IMR-90 (cell line): ENCODE results near the gene SYN1. TPM values are rescaled to one million over a fixed set of nuclear protein-coding genes. Genes with fewer than 3 reads are reported as not detected.
A peak's percentile ranks its signal among the peaks of the same experiment; 100 is the strongest.

Experiments used
- ATAC-seq: fragments of 200-7000 bp; cut with Tn5 transposase; 2 replicates; pipeline ENCODE4 v1.9.1; 2020; ENCODE audit warnings: low read depth, mild to moderate bottlenecking, moderate library complexity
- BruUV-seq: library from RNA; stranded (reverse); fragments of 400-500 nt; replicated peaks from 2 replicates; lab custom pipeline; 2021; lab: Mats Ljungman, UMichigan
- CTCF ChIA-PET: fragments of 300-600 bp; formaldehyde crosslinking; extraction: SDS; loops from one replicate; lab custom pipeline; 2021; ENCODE audit warnings: antibody characterized with exemption; lab: Yijun Ruan, JAX
- POLR2A ChIA-PET: fragments of 300-600 bp; sonication (Branson Sonifier 250); formaldehyde crosslinking; loops from one replicate; lab custom pipeline; 2022; ENCODE audit warnings: antibody characterized with exemption; ENCODE audit not compliant: unreplicated experiment; lab: Charles Lee
- DNase-seq: peaks from one replicate; pipeline ENCODE4 v3.0.0; 2013
- H2AFZ ChIP-seq: replicated peaks from 2 replicates; pipeline ENCODE3; 2013; ENCODE audit warnings: low read length, mild to moderate bottlenecking; ENCODE audit not compliant: poor library complexity
- H2AK5ac ChIP-seq: 2 replicates; pipeline ENCODE4 v1.6.1; 2013; ENCODE audit warnings: low read depth, low read length, inconsistent platforms
- H2AK9ac ChIP-seq: replicated peaks from 2 replicates; pipeline ENCODE3; 2013; ENCODE audit warnings: mild to moderate bottlenecking, low read depth, low read length, moderate library complexity; ENCODE audit not compliant: poor library complexity
- H2BK120ac ChIP-seq: 2 replicates; pipeline ENCODE4 v1.6.1; 2013; ENCODE audit warnings: low read depth, low read length, inconsistent platforms
- H2BK15ac ChIP-seq: 3 replicates; pipeline ENCODE4 v1.6.1; 2013; ENCODE audit warnings: low read depth, low read length, inconsistent platforms
- H2BK20ac ChIP-seq: 2 replicates; pipeline ENCODE4 v1.6.1; 2013; ENCODE audit warnings: low read depth, mild to moderate bottlenecking, inconsistent platforms, low read length, moderate library complexity
- H2BK5ac ChIP-seq: 2 replicates; pipeline ENCODE4 v1.6.1; 2013; ENCODE audit warnings: mild to moderate bottlenecking, low read depth, low read length, inconsistent platforms; ENCODE audit not compliant: poor library complexity, severe bottlenecking
- H3K14ac ChIP-seq: replicated peaks from 2 replicates; pipeline ENCODE4 v1.6.1; 2013; ENCODE audit warnings: low read depth, low read length, inconsistent platforms
- H3K18ac ChIP-seq: 2 replicates; pipeline ENCODE4 v1.6.1; 2013; ENCODE audit warnings: low read depth, low read length, control low read depth
- H3K23ac ChIP-seq: 2 replicates; pipeline ENCODE4 v1.6.1; 2013; ENCODE audit warnings: low read depth, low read length, inconsistent platforms
- H3K27ac ChIP-seq: 2 replicates; pipeline ENCODE4 v1.5.1; 2013; ENCODE audit warnings: mild to moderate bottlenecking, control low read depth, low read length; ENCODE audit not compliant: insufficient read depth
- H3K27me3 ChIP-seq: 2 replicates; pipeline ENCODE4 v1.6.1; 2013; ENCODE audit warnings: low read length; ENCODE audit not compliant: control insufficient read depth, insufficient read depth
- H3K36me3 ChIP-seq: 2 replicates; pipeline ENCODE4 v1.6.1; 2013; ENCODE audit warnings: low read length, mixed read lengths; ENCODE audit not compliant: control insufficient read depth, insufficient read depth
- H3K4ac ChIP-seq: 2 replicates; pipeline ENCODE4 v1.6.1; 2013; ENCODE audit warnings: low read depth, low read length, inconsistent platforms
- H3K4me1 ChIP-seq: 2 replicates; pipeline ENCODE4 v1.6.1; 2013; ENCODE audit warnings: low read length, mixed read lengths; ENCODE audit not compliant: control insufficient read depth, insufficient read depth
- H3K4me2 ChIP-seq: 2 replicates; pipeline ENCODE4 v1.6.1; 2013; ENCODE audit warnings: low read depth, mild to moderate bottlenecking, control low read depth, low read length, moderate library complexity
- H3K4me3 ChIP-seq: 2 replicates; pipeline ENCODE4 v1.5.1; 2013; ENCODE audit warnings: low read depth, mild to moderate bottlenecking, control low read depth, low read length, moderate library complexity; ENCODE audit not compliant: insufficient read depth
- H3K56ac ChIP-seq: 2 replicates; pipeline ENCODE4 v1.6.1; 2013; ENCODE audit warnings: low read length, inconsistent platforms; ENCODE audit not compliant: insufficient read depth; ENCODE audit errors: extremely low read depth
- H3K79me1 ChIP-seq, 2 experiments: 2 replicates each; pipeline ENCODE4 v1.6.1; 2013; ENCODE audit warnings: low read length in 2 of 2, inconsistent platforms in 1 of 2, low read depth in 1 of 2
- H3K9ac ChIP-seq: 2 replicates; pipeline ENCODE4 v1.6.1; 2013; ENCODE audit warnings: low read depth, low read length, control low read depth
- H3K9me1 ChIP-seq: 2 replicates; pipeline ENCODE4 v1.6.1; 2013; ENCODE audit warnings: low read length, inconsistent platforms; ENCODE audit not compliant: insufficient read depth
- H3K9me3 ChIP-seq: 2 replicates; pipeline ENCODE4 v1.6.1; 2013; ENCODE audit warnings: low read length; ENCODE audit not compliant: control insufficient read depth, insufficient read depth
- H4K20me1 ChIP-seq: 2 replicates; pipeline ENCODE4 v1.6.1; 2013; ENCODE audit warnings: low read length, inconsistent platforms; ENCODE audit not compliant: insufficient read depth
- H4K5ac ChIP-seq: 2 replicates; pipeline ENCODE4 v1.6.1; 2013; ENCODE audit warnings: mild to moderate bottlenecking, low read depth, low read length, control low read depth
- H4K8ac ChIP-seq, 2 experiments: 2 replicates each; pipeline ENCODE4 v1.6.1; 2013; ENCODE audit warnings: low read depth in 2 of 2, low read length in 2 of 2, control low read depth in 1 of 2, inconsistent platforms in 1 of 2
- H4K91ac ChIP-seq: 2 replicates; pipeline ENCODE4 v1.6.1; 2013; ENCODE audit warnings: low read depth, low read length, inconsistent platforms; ENCODE audit not compliant: insufficient read depth
- BHLHE40 ChIP-seq: fragments of 150-350 bp; IDR thresholded peaks from 2 replicates; pipeline ENCODE4 v1.6.1; 2016; ENCODE audit warnings: mild to moderate bottlenecking, low read depth, low read length
- MAZ ChIP-seq: IDR thresholded peaks from 2 replicates; pipeline ENCODE4 v1.6.1; 2012; ENCODE audit warnings: low read depth, mild to moderate bottlenecking, low read length, improper control_type of control experiment, moderate library complexity, borderline replicate concordance
- POLR2A ChIP-seq: IDR thresholded peaks from 2 replicates; pipeline ENCODE4 v1.6.1; 2012; ENCODE audit warnings: mild to moderate bottlenecking, low read depth, low read length
- RFX5 ChIP-seq: IDR thresholded peaks from 2 replicates; pipeline ENCODE4 v1.8.0; 2012; ENCODE audit warnings: low read depth, mild to moderate bottlenecking, low read length, moderate library complexity
- USF2 ChIP-seq: fragments of 150-350 bp; IDR thresholded peaks from 2 replicates; pipeline ENCODE4 v1.6.1; 2017; ENCODE audit warnings: mild to moderate bottlenecking, antibody characterized with exemption, low read length, low read depth
- WGBS, 2 experiments: methylation state at CpG; one replicate each; pipeline versions ENCODE4 v1.1.5 to v1.1.7; 2013; ENCODE audit warnings: missing lambda C conversion rate in 2 of 2; ENCODE audit not compliant: insufficient read length in 1 of 2; ENCODE audit errors: extremely low coverage in 2 of 2; 5-methylcytosine and 5-hydroxymethylcytosine counted together
- dilution Hi-C: fragments of 300-500 bp; cut with HindIII; formaldehyde crosslinking; loops from one replicate; pipeline ENCODE4 v1.14.3; 2018; ENCODE audit warnings: low sequenced_read_pairs; ENCODE audit not compliant: unreplicated experiment
- in situ Hi-C: fragments of 300-500 bp; cut with MboI; formaldehyde crosslinking; loops from 3 replicates; pipeline ENCODE4 v1.14.3; 2019; ENCODE audit warnings: low sequenced_read_pairs, inconsistent platforms, mixed read lengths
- intact Hi-C: fragments of 100-400 bp; cut with micrococcal nuclease; formaldehyde crosslinking; loops from 2 replicates; pipeline ENCODE4 v1.10.0; 2022
- polyA plus RNA-seq, 3 experiments: library from polyadenylated mRNA; depleted of rRNA; stranded (reverse); fragments of >200 nt; gene quantifications; 2 replicates each; pipeline ENCODE4 v1.2.3, GENCODE V29; 2012; ENCODE audit warnings: low replicate concordance in 1 of 3
- total RNA-seq: library from RNA; depleted of rRNA; stranded (reverse); fragments of >200 nt; gene quantifications from 2 replicates; pipeline ENCODE4 v1.2.3, GENCODE V29; 2012
- TF ChIP-seq, protein P1 (sequence below): conservative IDR thresholded peaks from 2 replicates; pipeline ENCODE4 v1.5.1; 2012; ENCODE audit warnings: mild to moderate bottlenecking, low read depth, low read length, improper control_type of control experiment

Gene SYN1
- total and polyA plus RNA-seq, 2 of the 4 experiments (the other 2 are of a cell fraction) = under 0.01 to 0.56 TPM

DNA sequence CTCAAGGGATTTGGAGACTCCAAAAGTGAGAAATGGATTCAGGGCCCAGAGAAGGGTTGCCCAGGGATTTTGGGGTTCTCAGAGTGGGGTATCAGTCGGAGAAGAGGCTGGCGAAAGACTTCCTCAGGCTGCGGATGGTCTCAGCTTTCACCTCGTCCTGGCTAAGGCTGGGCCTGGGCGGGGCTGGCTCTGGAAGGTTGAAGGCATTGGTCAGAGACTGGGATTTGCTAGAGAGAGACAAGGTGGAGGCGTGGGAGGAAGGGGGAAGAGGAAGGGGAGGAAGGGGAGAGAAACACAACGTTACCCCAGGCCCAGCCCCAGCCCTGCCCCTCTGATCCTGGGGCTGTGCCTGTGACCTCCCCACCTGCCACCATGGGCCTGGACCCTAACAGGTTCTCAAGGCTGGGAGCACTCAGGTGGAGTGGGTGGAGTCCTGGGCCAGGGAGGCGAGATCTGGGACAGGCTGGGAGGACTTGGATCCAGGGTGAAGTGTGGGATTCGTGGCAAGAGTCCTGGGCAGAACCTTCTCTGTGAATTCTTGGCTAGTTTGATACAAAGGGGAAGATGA, 46.8 kb downstream of the SYN1 start:
- no peak; the same call in 1 of the 2 replicates for ATAC-seq
- POLR2A ChIA-PET = no interaction called here
- Histone ChIP-seq H2BK120ac (peak overlapping the region; percentile 77; the same call in 1 of the 2 replicates), H2AFZ (peak overlapping the region; percentile 67), H2BK15ac (peak overlapping the region; percentile 91; the same call in 2 of the 3 replicates), H3K18ac (no peak overlapping the region), H3K4me3 (no peak overlapping the region), H2BK5ac (peak overlapping the region; percentile 9), H4K20me1 (no peaks in the 10 kb centered on the region; the same call in 1 of the 2 replicates), H4K8ac (peak overlapping the region in 1 of 2 experiments; percentile 45; a peak in 1 of 4 replicates), H3K27me3 (no peaks in the 10 kb centered on the region), H3K9me1 (peaks cover 3% of the 10 kb centered on the region; the same call in 1 of the 2 replicates), H3K27ac (peak overlapping the region; percentile 68), H4K91ac (peak overlapping the region; percentile 39), H4K5ac (0 out of 2 replicates have a peak overlapping the region, but pooled peaks have one; percentile 19), H3K79me1 (peaks cover 0 to 3% of the 10 kb centered on the region in 2 experiments; a peak in 1 of 4 replicates), H3K4me1 (peaks cover 17% of the 10 kb centered on the region), H3K9me3 (no peaks in the 10 kb centered on the region; the same call in 1 of the 2 replicates), H3K36me3 (peaks cover 21% of the 10 kb centered on the region), H2AK9ac (peak overlapping the region; percentile 60), H3K9ac (no peak overlapping the region), H3K56ac (0 out of 2 replicates have a peak overlapping the region, but pooled peaks have one; percentile 3), H2AK5ac (peak overlapping the region; percentile 81), H2BK20ac (no peak overlapping the region), H3K23ac (no peak overlapping the region; the same call in 1 of the 2 replicates), H3K14ac (peak overlapping the region; percentile 17), H3K4ac (peak overlapping the region; percentile 87), H3K4me2 (no peak overlapping the region)
- BruUV-seq = no TSS peak
- DNase-seq = no peak
- CTCF ChIA-PET = no interaction called here
- intact Hi-C loops (no loop called here), dilution Hi-C loops (no loop called here), in situ Hi-C loops (no loop called here)
- WGBS, 2 experiments = 81% methylated on average over 7 of the region's 9 CpGs; no CpG with 5 or more reads in 1 of the 2 experiments
- no peak for TF ChIP-seq MAZ
- TF ChIP-seq RFX5 = no peak
- TF ChIP-seq POLR2A = 0 out of 2 replicates have a peak, but pooled peaks have one; percentile 25
- TF ChIP-seq, protein P1, sequence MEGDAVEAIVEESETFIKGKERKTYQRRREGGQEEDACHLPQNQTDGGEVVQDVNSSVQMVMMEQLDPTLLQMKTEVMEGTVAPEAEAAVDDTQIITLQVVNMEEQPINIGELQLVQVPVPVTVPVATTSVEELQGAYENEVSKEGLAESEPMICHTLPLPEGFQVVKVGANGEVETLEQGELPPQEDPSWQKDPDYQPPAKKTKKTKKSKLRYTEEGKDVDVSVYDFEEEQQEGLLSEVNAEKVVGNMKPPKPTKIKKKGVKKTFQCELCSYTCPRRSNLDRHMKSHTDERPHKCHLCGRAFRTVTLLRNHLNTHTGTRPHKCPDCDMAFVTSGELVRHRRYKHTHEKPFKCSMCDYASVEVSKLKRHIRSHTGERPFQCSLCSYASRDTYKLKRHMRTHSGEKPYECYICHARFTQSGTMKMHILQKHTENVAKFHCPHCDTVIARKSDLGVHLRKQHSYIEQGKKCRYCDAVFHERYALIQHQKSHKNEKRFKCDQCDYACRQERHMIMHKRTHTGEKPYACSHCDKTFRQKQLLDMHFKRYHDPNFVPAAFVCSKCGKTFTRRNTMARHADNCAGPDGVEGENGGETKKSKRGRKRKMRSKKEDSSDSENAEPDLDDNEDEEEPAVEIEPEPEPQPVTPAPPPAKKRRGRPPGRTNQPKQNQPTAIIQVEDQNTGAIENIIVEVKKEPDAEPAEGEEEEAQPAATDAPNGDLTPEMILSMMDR = no peak
- no peak for TF ChIP-seq USF2
- no peak for TF ChIP-seq BHLHE40
